Measurements from ENCODE around the gene OR10C1. TPM values are rescaled to one million over a fixed set of nuclear protein-coding genes. Genes with fewer than 3 reads are reported as not detected.
"Not testable (repeated sequence)": the region's sequence is repeated elsewhere in the genome, so short reads cannot be mapped to it uniquely, and the experiment has no call there.

OR10C1 gene
- polyA plus RNA-seq (ENCODE audit: insufficient read length in 4 of 4), result not detected

- DNase-seq (ENCODE audit: low read depth in 4 of 4, low spot score in 2 of 4), result no peak
Observed at GRCh38 chr6:29439006-29439405, at the start of gene OR10C1. OR10C1 (plus strand) TSS chr6:29439306; CDS start chr6:29440016, 710 bp downstream.

- DNase-seq (ENCODE audit: low read depth in 4 of 4, low spot score in 2 of 4), result no peak
Observed at GRCh38 chr6:29395331-29395730, 43.8 kb upstream of the OR10C1 start, which contains the start of gene OR12D2. OR12D2 (plus strand) TSS chr6:29395631; CDS start chr6:29396700, 1,069 bp downstream.

GRCh38 chr6:29399525-29399924 is 39.6 kb upstream of the OR10C1 start:
- no peak for DNase-seq (ENCODE audit: low read depth in 4 of 4, low spot score in 2 of 4)

GRCh38 chr6:29403801-29404200 is 35.3 kb upstream of the OR10C1 start:
- DNase-seq (ENCODE audit: low read depth in 4 of 4, low spot score in 2 of 4), result no peak

- no peak for DNase-seq (ENCODE audit: low read depth in 4 of 4, low spot score in 2 of 4)
Observed at GRCh38 chr6:29414588-29414987, 24.5 kb upstream of the OR10C1 start, which contains the start of gene OR12D1. OR12D1 (plus strand) TSS chr6:29414928.

- DNase-seq (ENCODE audit: low read depth in 4 of 4, low spot score in 2 of 4), result no peak
Observed at GRCh38 chr6:29419516-29419915, 19.6 kb upstream of the OR10C1 start.

GRCh38 chr6:29424168-29424567 is 14.9 kb upstream of the OR10C1 start:
- no peak for DNase-seq (ENCODE audit: low read depth in 4 of 4, low spot score in 2 of 4)

- DNase-seq (ENCODE audit: low read depth in 4 of 4, low spot score in 2 of 4), result no peak
Observed at GRCh38 chr6:29424575-29424974, 14.5 kb upstream of the OR10C1 start.

- no peak for DNase-seq (ENCODE audit: low read depth in 4 of 4, low spot score in 2 of 4)
Observed at GRCh38 chr6:29425075-29425474, 14.0 kb upstream of the OR10C1 start.

- DNase-seq (ENCODE audit: low read depth in 4 of 4, low spot score in 2 of 4), result no peak
Observed at GRCh38 chr6:29426654-29427053, 12.5 kb upstream of the OR10C1 start.

GRCh38 chr6:29436730-29437129 is 2.4 kb upstream of the OR10C1 start:
- not testable (repeated sequence) for DNase-seq (ENCODE audit: low read depth in 4 of 4, low spot score in 2 of 4)

- no peak for DNase-seq (ENCODE audit: low read depth in 4 of 4, low spot score in 2 of 4)
Observed at GRCh38 chr6:29442719-29443118, 3.6 kb downstream of the OR10C1 start.

- not testable (repeated sequence) for DNase-seq (ENCODE audit: low read depth in 4 of 4, low spot score in 2 of 4)
Observed at GRCh38 chr6:29444031-29444430, 4.9 kb downstream of the OR10C1 start.

- no peak for DNase-seq (ENCODE audit: low read depth in 4 of 4, low spot score in 2 of 4)
Observed at GRCh38 chr6:29447670-29448069, 8.6 kb downstream of the OR10C1 start.

- DNase-seq (ENCODE audit: low read depth in 4 of 4, low spot score in 2 of 4), result no peak
Observed at GRCh38 chr6:29451471-29452193, 12.5 kb downstream of the OR10C1 start.

GRCh38 chr6:29456971-29457370 is 17.9 kb downstream of the OR10C1 start, which contains the start of the genes OR11A1 and OR2H1:
OR11A1 (minus strand) TSS chr6:29457071; CDS start chr6:29427641, 29,430 bp downstream.
OR2H1 (plus strand) TSS chr6:29457155; CDS start chr6:29461770, 4,615 bp downstream.
- DNase-seq (ENCODE audit: low read depth in 4 of 4, low spot score in 2 of 4), result no peak

GRCh38 chr6:29461021-29461814 is 22.1 kb downstream of the OR10C1 start:
- no peak for DNase-seq (ENCODE audit: low read depth in 4 of 4, low spot score in 2 of 4)

- no peak for DNase-seq (ENCODE audit: low read depth in 4 of 4, low spot score in 2 of 4)
Observed at GRCh38 chr6:29462022-29462421, 22.9 kb downstream of the OR10C1 start.

- DNase-seq (ENCODE audit: low read depth in 4 of 4, low spot score in 2 of 4), result no peak
Observed at GRCh38 chr6:29465279-29465678, 26.2 kb downstream of the OR10C1 start.

GRCh38 chr6:29465801-29466200 is 26.7 kb downstream of the OR10C1 start:
- DNase-seq (ENCODE audit: low read depth in 4 of 4, low spot score in 2 of 4), result no peak

GRCh38 chr6:29466241-29466640 is 27.1 kb downstream of the OR10C1 start:
- no peak for DNase-seq (ENCODE audit: low read depth in 4 of 4, low spot score in 2 of 4)
